B cell (primary cell): Measurements from ENCODE around the gene GLB1L3. TPM values are rescaled to one million over a fixed set of nuclear protein-coding genes. Genes with fewer than 3 reads are reported as not detected.

Experiments
- ATAC-seq: fragments of 200-7000 bp; cut with Tn5 transposase; one replicate; pipeline ENCODE4 v1.10.0; 2021; ENCODE audit warnings: low read depth, mild to moderate bottlenecking, moderate number of reproducible peaks, moderate library complexity
- CTCF ChIA-PET: fragments of 350-600 bp; sonication (Branson Sonifier 250); formaldehyde crosslinking; loops from one replicate; lab custom pipeline; 2021; ENCODE audit warnings: antibody characterized with exemption, inconsistent platforms; lab: Charles Lee
- POLR2A ChIA-PET: fragments of 350-600 bp; sonication (Branson Sonifier 250); formaldehyde crosslinking; loops from one replicate; lab custom pipeline; 2021; ENCODE audit warnings: antibody characterized with exemption; lab: Charles Lee
- DNase-seq: peaks from one replicate; pipeline ENCODE4 v3.0.0; 2013
- H2AFZ ChIP-seq: 2 replicates; pipeline ENCODE4 v1.6.1; 2012; ENCODE audit warnings: mild to moderate bottlenecking, low read depth, low read length; ENCODE audit not compliant: insufficient read depth, poor library complexity, severe bottlenecking
- H3K27ac ChIP-seq, 2 donors: 1 replicate in 1 of 2; 2 replicates in 1 of 2; pipeline ENCODE4 v1.5.1; 2012 to 2013; ENCODE audit warnings: low read length in 2 of 2, mild to moderate bottlenecking in 2 of 2, moderate library complexity in 1 of 2
- H3K27me3 ChIP-seq, 4 experiments: fragments of 200-600 bp in 1 of 4; sonication (generic) in 1 of 4; replicated peaks in 1 of 4; 1 replicate in 2 of 4; 2 replicates in 2 of 4; pipeline versions ENCODE4 v1.6.1 to v1.7.0; 2013 to 2016; ENCODE audit warnings: low read length in 3 of 4, mild to moderate bottlenecking in 2 of 4, mixed read lengths in 1 of 4, moderate library complexity in 1 of 4; ENCODE audit not compliant: insufficient read depth in 4 of 4, control insufficient read depth in 3 of 4; ENCODE audit errors: control extremely low read depth in 1 of 4
- H3K36me3 ChIP-seq, 2 experiments: replicated peaks in 1 of 2; 1 replicate in 1 of 2; 2 replicates in 1 of 2; pipeline versions ENCODE4 v1.6.1 to v1.7.1; 2013; ENCODE audit warnings: low read length in 1 of 2; ENCODE audit not compliant: insufficient read depth in 2 of 2, control insufficient read depth in 1 of 2; ENCODE audit errors: control extremely low read depth in 1 of 2, extremely low read depth in 1 of 2
- H3K4me1 ChIP-seq, 2 donors: fragments of 200-600 bp in 1 of 2; sonication (generic) in 1 of 2; 1 replicate in 1 of 2; 2 replicates in 1 of 2; pipeline versions ENCODE4 v1.5.1 to v1.6.1; 2013 to 2017; ENCODE audit warnings: low read length in 2 of 2; ENCODE audit not compliant: control insufficient read depth in 2 of 2, insufficient read depth in 2 of 2
- H3K4me2 ChIP-seq: replicated peaks from 2 replicates; pipeline ENCODE3; 2012; ENCODE audit warnings: mild to moderate bottlenecking, low read depth, low read length; ENCODE audit not compliant: poor library complexity, severe bottlenecking
- H3K4me3 ChIP-seq, 5 experiments: fragments of 200-600 bp in 1 of 5; sonication (generic) in 1 of 5; 1 replicate in 3 of 5; 2 replicates in 2 of 5; pipeline versions ENCODE4 v1.5.1 to v1.7.0; 2011 to 2016; ENCODE audit warnings: low read length in 4 of 5, mild to moderate bottlenecking in 4 of 5, low read depth in 2 of 5, control low read depth in 1 of 5, moderate library complexity in 1 of 5; ENCODE audit not compliant: insufficient read depth in 1 of 5; ENCODE audit errors: control extremely low read depth in 1 of 5, extremely low read depth in 1 of 5
- H3K79me2 ChIP-seq: fragments of 200-600 bp; sonication (generic); one replicate; pipeline ENCODE4 v1.6.0; 2016; ENCODE audit warnings: low read length; ENCODE audit not compliant: control insufficient read depth, insufficient read depth
- H3K9ac ChIP-seq: fragments of 200-600 bp; sonication (generic); 2 replicates; pipeline ENCODE4 v1.6.1; 2017; ENCODE audit warnings: mild to moderate bottlenecking, low read length, moderate library complexity
- H3K9me3 ChIP-seq, 3 donors: one replicate each; pipeline versions ENCODE4 v1.6.1 to v1.7.1; 2013; ENCODE audit warnings: low read length in 2 of 3; ENCODE audit not compliant: control insufficient read depth in 2 of 3, insufficient read depth in 1 of 3; ENCODE audit errors: control extremely low read depth in 1 of 3
- H4K20me1 ChIP-seq: 2 replicates; pipeline ENCODE4 v1.6.0; 2012; ENCODE audit warnings: mild to moderate bottlenecking, low read length; ENCODE audit not compliant: insufficient read depth, control insufficient read depth, poor library complexity, severe bottlenecking
- H3K27ac Mint-ChIP-seq: one replicate; pipeline ENCODE4 v1.8.0; 2021; ENCODE audit warnings: mixed read lengths
- H3K27me3 Mint-ChIP-seq: one replicate; pipeline ENCODE4 v1.8.0; 2021; ENCODE audit warnings: mixed read lengths
- H3K4me1 Mint-ChIP-seq: one replicate; pipeline ENCODE4 v1.8.0; 2021; ENCODE audit warnings: mixed read lengths
- H3K4me3 Mint-ChIP-seq: one replicate; pipeline ENCODE4 v1.8.0; 2021; ENCODE audit warnings: mixed read lengths
- H3K9me3 Mint-ChIP-seq: one replicate; pipeline ENCODE4 v1.8.0; 2022; ENCODE audit warnings: mixed read lengths; ENCODE audit not compliant: insufficient read depth
- EZH2 ChIP-seq: IDR thresholded peaks from 2 replicates; pipeline ENCODE4 v1.6.1; 2012; ENCODE audit warnings: borderline replicate concordance, low read depth, mild to moderate bottlenecking, moderate library complexity, low read length; ENCODE audit not compliant: insufficient read depth, poor library complexity, severe bottlenecking
- WGBS: methylation state at CpG from one replicate; pipeline ENCODE4 v1.1.5; 2013; ENCODE audit warnings: missing lambda C conversion rate; ENCODE audit not compliant: insufficient coverage; 5-methylcytosine and 5-hydroxymethylcytosine counted together
- intact Hi-C: fragments of 100-400 bp; cut with micrococcal nuclease; formaldehyde crosslinking; loops from one replicate; pipeline ENCODE4 v1.10.0; 2022
- polyA plus RNA-seq: library from polyadenylated mRNA; depleted of rRNA; stranded (reverse); fragments of >200 nt; gene quantifications from 2 replicates; pipeline ENCODE4 v1.2.3, GENCODE V29; 2012
- total RNA-seq, 2 donors: library from RNA; stranded (reverse); fragments of 120-200 nt in 1 of 2; gene quantifications; 1 replicate in 1 of 2; 2 replicates in 1 of 2; pipeline versions ENCODE4 v1.2.3 to v1.2.4, GENCODE V29; 2013 to 2022
- TF ChIP-seq, protein P1 (sequence below): fragments of 200-600 bp; IDR thresholded peaks from one replicate; pipeline ENCODE4 v1.8.0; 2022; ENCODE audit warnings: antibody characterized with exemption, mild to moderate bottlenecking

The GLB1L3 gene
- total and polyA plus RNA-seq, 2 donors (not counting 1 experiment from before 2014, with no cell fraction given) = not detected

DNA sequence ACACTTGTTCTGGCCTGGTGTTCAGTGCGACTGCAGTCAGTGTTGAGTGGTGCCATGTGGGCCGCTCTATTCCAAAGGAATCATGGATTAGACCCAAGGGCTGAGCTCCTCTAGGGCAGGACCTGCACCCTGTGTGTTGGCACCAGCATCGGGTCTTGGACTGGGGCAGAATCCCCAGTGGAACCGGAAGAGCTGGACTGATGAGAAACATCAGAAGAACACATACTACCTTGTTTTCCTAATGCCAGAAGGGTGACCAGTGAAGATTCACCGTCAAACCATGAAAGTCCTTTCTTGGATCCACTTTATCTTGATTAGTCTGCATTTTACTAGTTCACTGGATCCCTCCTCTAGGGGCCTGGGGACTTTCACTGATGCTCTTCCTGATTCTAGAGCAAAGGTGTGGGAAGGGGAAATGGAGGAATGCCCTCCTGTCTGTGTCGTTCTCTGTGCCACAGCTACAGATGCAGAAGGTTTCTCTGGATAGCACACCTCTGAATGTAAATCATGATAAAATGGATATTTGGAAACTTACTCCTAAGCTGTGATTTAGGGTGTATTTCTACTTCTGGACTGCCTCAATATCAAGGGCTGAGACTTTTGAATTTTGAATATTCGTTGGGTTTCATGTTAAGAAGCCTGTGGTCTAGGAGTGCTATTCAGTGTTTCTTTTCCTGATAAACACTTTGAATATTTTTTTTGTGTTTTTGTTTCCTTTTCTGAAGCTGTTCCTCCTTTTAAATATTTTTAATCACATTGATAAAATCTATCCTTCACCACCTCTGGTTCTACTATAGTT is 11.0 kb upstream of the GLB1L3 start:
- Histone ChIP-seq H4K20me1 (no peaks in the 10 kb centered on the region), H3K4me3 (no peak overlapping the region), H3K9ac (no peak overlapping the region), H3K27me3 (peaks cover 0 to 3% (median 0%) of the 10 kb centered on the region in 4 experiments), H3K4me2 (no peak overlapping the region), H2AFZ (no peak overlapping the region), H3K27ac (no peak overlapping the region), H3K79me2 (no peaks in the 10 kb centered on the region), H3K9me3 (no peaks in the 10 kb centered on the region), H3K4me1 (no peaks in the 10 kb centered on the region), H3K36me3 (peaks cover 0 to 34% of the 10 kb centered on the region in 2 experiments)
- no peaks in the 10 kb centered on the region for H3K9me3 Mint-ChIP-seq
- peaks cover 10% of the 10 kb centered on the region for H3K27me3 Mint-ChIP-seq
- 98% methylated on average over 5 of the region's 7 CpGs for WGBS
- CTCF ChIA-PET = no interaction called here
- H3K4me1 Mint-ChIP-seq = no peaks in the 10 kb centered on the region
- no peak overlapping the region for H3K27ac Mint-ChIP-seq
- intact Hi-C loops = no loop called here
- ATAC-seq (no peak), DNase-seq (no peak)
- TF ChIP-seq, protein P1, sequence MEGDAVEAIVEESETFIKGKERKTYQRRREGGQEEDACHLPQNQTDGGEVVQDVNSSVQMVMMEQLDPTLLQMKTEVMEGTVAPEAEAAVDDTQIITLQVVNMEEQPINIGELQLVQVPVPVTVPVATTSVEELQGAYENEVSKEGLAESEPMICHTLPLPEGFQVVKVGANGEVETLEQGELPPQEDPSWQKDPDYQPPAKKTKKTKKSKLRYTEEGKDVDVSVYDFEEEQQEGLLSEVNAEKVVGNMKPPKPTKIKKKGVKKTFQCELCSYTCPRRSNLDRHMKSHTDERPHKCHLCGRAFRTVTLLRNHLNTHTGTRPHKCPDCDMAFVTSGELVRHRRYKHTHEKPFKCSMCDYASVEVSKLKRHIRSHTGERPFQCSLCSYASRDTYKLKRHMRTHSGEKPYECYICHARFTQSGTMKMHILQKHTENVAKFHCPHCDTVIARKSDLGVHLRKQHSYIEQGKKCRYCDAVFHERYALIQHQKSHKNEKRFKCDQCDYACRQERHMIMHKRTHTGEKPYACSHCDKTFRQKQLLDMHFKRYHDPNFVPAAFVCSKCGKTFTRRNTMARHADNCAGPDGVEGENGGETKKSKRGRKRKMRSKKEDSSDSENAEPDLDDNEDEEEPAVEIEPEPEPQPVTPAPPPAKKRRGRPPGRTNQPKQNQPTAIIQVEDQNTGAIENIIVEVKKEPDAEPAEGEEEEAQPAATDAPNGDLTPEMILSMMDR = no peak
- TF ChIP-seq EZH2 = no peak
- H3K4me3 Mint-ChIP-seq = no peak overlapping the region
- POLR2A ChIA-PET = no interaction called here

- 83% methylated on average over 5 of the region's 5 CpGs for WGBS
- Mint-ChIP-seq H3K4me3 (no peak overlapping the region), H3K9me3 (no peaks in the 10 kb centered on the region), H3K27me3 (peaks cover 23% of the 10 kb centered on the region), H3K4me1 (no peaks in the 10 kb centered on the region), H3K27ac (no peak overlapping the region)
- Histone ChIP-seq H3K4me2 (no peak overlapping the region), H3K27ac (no peak overlapping the region), H4K20me1 (no peaks in the 10 kb centered on the region), H3K4me1 (no peaks in the 10 kb centered on the region), H3K9ac (no peak overlapping the region), H3K4me3 (no peak overlapping the region), H3K36me3 (peaks cover 0 to 24% of the 10 kb centered on the region in 2 experiments), H3K79me2 (no peaks in the 10 kb centered on the region), H3K27me3 (peaks cover 0 to 7% (median 2%) of the 10 kb centered on the region in 4 experiments), H2AFZ (no peak overlapping the region), H3K9me3 (no peaks in the 10 kb centered on the region)
- ChIA-PET POLR2A (no interaction called here), CTCF (interaction anchor here (0.5 to 1.3 kb wide), 2 partner anchors 13 to 22 kb away, joined by 4 to 5 read pairs; no protein-coding TSS in a partner anchor)
- TF ChIP-seq EZH2 = no peak
- TF ChIP-seq, protein P1 = no peak
- ATAC-seq (no peak), DNase-seq (no peak)
- intact Hi-C loops = no loop called here
Observed at GRCh38 chr11:134266440-134266839, 9.7 kb upstream of the GLB1L3 start.
